ENCODE results near the gene STK10.

DNA sequence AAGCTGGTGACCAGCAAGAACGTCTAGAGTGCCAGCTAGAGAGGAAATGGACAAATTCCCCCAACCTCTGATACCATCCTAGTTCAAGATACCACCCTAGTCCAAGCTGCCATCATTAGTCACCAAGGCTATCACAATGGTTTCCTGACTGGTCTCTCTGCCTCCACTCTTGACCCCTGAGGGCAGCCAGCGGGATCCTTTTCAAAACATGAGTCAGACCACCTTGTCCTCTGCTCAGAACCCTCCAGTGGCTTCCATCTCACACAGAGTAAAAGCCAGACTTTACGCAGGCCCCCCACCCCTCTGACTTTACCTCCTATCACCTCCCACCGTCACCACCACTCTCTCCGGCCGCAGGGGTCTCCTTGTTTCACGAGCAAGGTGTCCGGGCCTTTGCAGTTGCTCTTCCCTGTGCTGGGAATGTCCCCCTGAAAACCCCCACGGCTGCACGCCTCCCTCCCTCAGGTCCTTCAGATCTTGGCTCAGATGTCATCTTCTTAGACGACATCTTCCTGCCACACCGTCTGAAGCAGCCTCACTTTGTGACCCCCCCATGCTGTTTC is 139.4 kb downstream of the STK10 start:
- TF ChIP-seq POLR2AphosphoS5 (IDR thresholded peaks at IDR 0.05) = no peak
- TF ChIP-seq, protein P1, sequence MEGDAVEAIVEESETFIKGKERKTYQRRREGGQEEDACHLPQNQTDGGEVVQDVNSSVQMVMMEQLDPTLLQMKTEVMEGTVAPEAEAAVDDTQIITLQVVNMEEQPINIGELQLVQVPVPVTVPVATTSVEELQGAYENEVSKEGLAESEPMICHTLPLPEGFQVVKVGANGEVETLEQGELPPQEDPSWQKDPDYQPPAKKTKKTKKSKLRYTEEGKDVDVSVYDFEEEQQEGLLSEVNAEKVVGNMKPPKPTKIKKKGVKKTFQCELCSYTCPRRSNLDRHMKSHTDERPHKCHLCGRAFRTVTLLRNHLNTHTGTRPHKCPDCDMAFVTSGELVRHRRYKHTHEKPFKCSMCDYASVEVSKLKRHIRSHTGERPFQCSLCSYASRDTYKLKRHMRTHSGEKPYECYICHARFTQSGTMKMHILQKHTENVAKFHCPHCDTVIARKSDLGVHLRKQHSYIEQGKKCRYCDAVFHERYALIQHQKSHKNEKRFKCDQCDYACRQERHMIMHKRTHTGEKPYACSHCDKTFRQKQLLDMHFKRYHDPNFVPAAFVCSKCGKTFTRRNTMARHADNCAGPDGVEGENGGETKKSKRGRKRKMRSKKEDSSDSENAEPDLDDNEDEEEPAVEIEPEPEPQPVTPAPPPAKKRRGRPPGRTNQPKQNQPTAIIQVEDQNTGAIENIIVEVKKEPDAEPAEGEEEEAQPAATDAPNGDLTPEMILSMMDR (IDR thresholded peaks at IDR 0.05) = no peak

Measured in breast epithelium (tissue), 3 donors.